PC-9 (cell line): ENCODE data around the gene TMEM128. TPM values are rescaled to one million over a fixed set of nuclear protein-coding genes. Genes with fewer than 3 reads are reported as not detected.
A peak's percentile ranks its signal among the peaks of the same experiment; 100 is the strongest.
"Not testable (repeated sequence)": the region's sequence is repeated elsewhere in the genome, so short reads cannot be mapped to it uniquely, and the experiment has no call there.

Experiments used
- BruUV-seq: library from RNA; stranded (reverse); fragments of 400-500 nt; replicated peaks from 2 replicates; lab custom pipeline; 2021; lab: Mats Ljungman, UMichigan
- CTCF ChIA-PET: fragments of 300-600 bp; sonication (Branson Sonifier 250); formaldehyde crosslinking; loops from one replicate; lab custom pipeline; 2022; ENCODE audit warnings: antibody characterized with exemption; lab: Charles Lee
- POLR2A ChIA-PET: fragments of 300-600 bp; sonication (Branson Sonifier 250); formaldehyde crosslinking; loops from one replicate; lab custom pipeline; 2022; ENCODE audit warnings: antibody characterized with exemption; ENCODE audit not compliant: unreplicated experiment; lab: Charles Lee
- DNase-seq, 2 experiments: peaks; one replicate each; pipeline versions ENCODE4 v3.0.0 to v3.0.0-alpha.2; 2015 to 2022; ENCODE audit warnings: mixed read lengths in 1 of 2
- H2AFZ ChIP-seq: fragments of 200-600 bp; sonication (generic); 2 replicates; pipeline ENCODE4 v1.8.1; 2017; ENCODE audit warnings: antibody characterized with exemption
- H3F3A ChIP-seq: fragments of 200-600 bp; sonication (generic); 2 replicates; pipeline ENCODE4 v1.8.1; 2017; ENCODE audit warnings: antibody characterized with exemption, mild to moderate bottlenecking, low read depth; ENCODE audit not compliant: insufficient read depth
- H3K27ac ChIP-seq: fragments of 200-600 bp; sonication (generic); 2 replicates; pipeline ENCODE4 v1.6.1; 2016; ENCODE audit warnings: mixed run types
- H3K27me3 ChIP-seq: fragments of 200-600 bp; sonication (generic); 2 replicates; pipeline ENCODE4 v1.6.1; 2016; ENCODE audit warnings: low read depth, mixed run types; ENCODE audit not compliant: insufficient read depth
- H3K36me3 ChIP-seq: fragments of 200-600 bp; sonication (generic); 2 replicates; pipeline ENCODE4 v1.6.1; 2016; ENCODE audit warnings: low read depth, mixed run types
- H3K4me1 ChIP-seq: fragments of 200-600 bp; sonication (generic); replicated peaks from 2 replicates; pipeline ENCODE4 v1.6.1; 2016; ENCODE audit warnings: mixed run types; ENCODE audit not compliant: insufficient read depth
- H3K4me2 ChIP-seq: fragments of 200-600 bp; sonication (generic); 2 replicates; pipeline ENCODE4 v1.6.1; 2017; ENCODE audit warnings: mixed run types
- H3K4me3 ChIP-seq: fragments of 200-600 bp; sonication (generic); 2 replicates; pipeline ENCODE4 v1.6.1; 2016; ENCODE audit warnings: mixed run types
- H3K79me2 ChIP-seq: fragments of 200-600 bp; sonication (generic); 2 replicates; pipeline ENCODE4 v1.6.1; 2017; ENCODE audit warnings: low read depth, mixed run types
- H3K9me2 ChIP-seq: fragments of 200-600 bp; sonication (generic); 2 replicates; pipeline ENCODE4 v1.8.1; 2017; ENCODE audit warnings: mild to moderate bottlenecking; ENCODE audit not compliant: insufficient read depth
- H3K9me3 ChIP-seq: fragments of 200-600 bp; sonication (generic); 2 replicates; pipeline ENCODE4 v1.8.1; 2016; ENCODE audit warnings: low read depth; ENCODE audit not compliant: insufficient read depth
- H4K20me1 ChIP-seq: fragments of 200-600 bp; sonication (generic); 2 replicates; pipeline ENCODE4 v1.8.1; 2017; ENCODE audit not compliant: insufficient read depth
- CTCF ChIP-seq: fragments of 200-600 bp; sonication (generic); conservative IDR thresholded peaks from 2 replicates; pipeline ENCODE4 v1.6.1; 2017; ENCODE audit warnings: mixed run types, antibody characterized with exemption, mild to moderate bottlenecking, moderate library complexity
- EZH2 ChIP-seq: fragments of 200-600 bp; sonication (generic); IDR thresholded peaks from 2 replicates; pipeline ENCODE4 v1.8.0; 2017; ENCODE audit warnings: antibody characterized with exemption, low read depth
- intact Hi-C: fragments of 100-400 bp; cut with micrococcal nuclease; formaldehyde crosslinking; loops from one replicate; pipeline ENCODE4 v1.10.0; 2022; ENCODE audit not compliant: unreplicated experiment
- total RNA-seq: library from RNA; stranded (reverse); gene quantifications from 2 replicates; pipeline ENCODE4 v1.2.3, GENCODE V29; 2021

Gene TMEM128
- total RNA-seq, 1 experiment from 2014 or later, result 18.1 TPM

DNA sequence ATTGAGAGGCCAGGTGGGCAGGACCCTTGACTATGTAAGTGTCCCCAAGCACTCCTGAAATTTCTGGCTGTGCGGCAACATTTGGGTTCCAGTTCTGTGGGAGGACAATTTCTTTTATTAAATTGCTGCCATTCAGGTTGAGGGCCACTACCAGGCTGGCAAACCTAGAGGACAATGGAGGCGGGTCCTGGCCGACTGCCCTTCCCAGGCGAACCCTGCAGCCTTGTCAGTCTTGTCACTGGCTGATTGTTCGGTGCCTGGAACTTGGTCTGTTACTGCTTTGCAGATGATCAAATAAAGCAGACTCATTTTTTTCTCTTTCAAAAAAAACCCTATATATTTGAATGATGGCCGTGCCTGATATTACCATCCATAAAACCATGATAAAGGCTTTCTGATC, 6.6 kb upstream of the TMEM128 start:
- H3K9me2 ChIP-seq, result no peaks in the 10 kb centered on the region
- no peaks in the 10 kb centered on the region for H4K20me1 ChIP-seq
- H3K4me2 ChIP-seq, result no peak overlapping the region
- CTCF ChIA-PET, result no interaction called here
- no peak overlapping the region for H2AFZ ChIP-seq
- peaks cover 13% of the 10 kb centered on the region; the same call in 1 of the 2 replicates for H3K27me3 ChIP-seq
- peaks cover 6% of the 10 kb centered on the region for H3K4me1 ChIP-seq
- peaks cover 1% of the 10 kb centered on the region; the same call in 1 of the 2 replicates for H3F3A ChIP-seq
- no peaks in the 10 kb centered on the region for H3K36me3 ChIP-seq
- no peak overlapping the region for H3K4me3 ChIP-seq
- H3K9me3 ChIP-seq, result no peaks in the 10 kb centered on the region
- no TSS peak for BruUV-seq
- no peak overlapping the region for H3K27ac ChIP-seq
- no peak for TF ChIP-seq CTCF
- no peak for TF ChIP-seq EZH2
- POLR2A ChIA-PET, result no interaction called here
- DNase-seq, result no peak
- intact Hi-C loops, result no loop called here
- H3K79me2 ChIP-seq, result no peaks in the 10 kb centered on the region

DNA sequence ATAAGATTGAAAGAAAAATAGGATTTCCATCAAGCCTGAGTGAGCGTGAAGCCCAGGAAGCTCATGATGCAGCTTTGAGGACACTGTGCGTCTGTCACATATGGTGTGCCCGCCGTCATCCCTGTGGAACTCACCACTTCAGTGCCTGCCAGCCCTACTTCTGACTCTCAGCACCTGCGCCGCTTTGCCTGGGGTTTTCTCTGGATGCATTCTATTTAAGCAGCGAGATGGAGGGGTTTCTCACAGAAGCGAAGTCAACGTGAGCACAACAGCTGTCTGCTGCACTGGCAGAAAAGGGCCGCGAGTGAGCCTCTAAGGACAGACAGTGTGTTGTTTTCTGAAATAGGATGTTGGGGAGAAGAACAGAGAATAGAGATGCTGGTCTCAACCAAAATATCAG, 6.2 kb upstream of the TMEM128 start:
- Histone ChIP-seq H3F3A (no peaks in the 10 kb centered on the region), H3K36me3 (no peaks in the 10 kb centered on the region), H2AFZ (no peak overlapping the region), H3K9me3 (no peaks in the 10 kb centered on the region), H3K4me3 (no peak overlapping the region), H3K27ac (no peak overlapping the region), H3K9me2 (no peaks in the 10 kb centered on the region), H3K27me3 (peaks cover 13% of the 10 kb centered on the region; the same call in 1 of the 2 replicates), H4K20me1 (no peaks in the 10 kb centered on the region), H3K4me2 (no peak overlapping the region), H3K4me1 (peaks cover 3% of the 10 kb centered on the region), H3K79me2 (no peaks in the 10 kb centered on the region)
- ChIA-PET POLR2A (no interaction called here), CTCF (no interaction called here)
- DNase-seq, result no peak
- intact Hi-C loops, result no loop called here
- TF ChIP-seq EZH2 (no peak), CTCF (no peak)
- BruUV-seq, result no TSS peak

GRCh38 chr4:4249866-4250265, 1.8 kb upstream of the TMEM128 start:
- Histone ChIP-seq H2AFZ (no peak overlapping the region), H3K27ac (no peak overlapping the region), H3K79me2 (peaks cover 9% of the 10 kb centered on the region), H4K20me1 (no peaks in the 10 kb centered on the region), H3K4me2 (no peak overlapping the region), H3K9me2 (no peaks in the 10 kb centered on the region), H3K27me3 (0 out of 2 replicates have a peak, but pooled peaks cover 4% of the 10 kb centered on the region), H3K36me3 (no peaks in the 10 kb centered on the region), H3K9me3 (no peaks in the 10 kb centered on the region), H3K4me1 (0 out of 2 replicates have a peak, but pooled peaks cover 12% of the 10 kb centered on the region), H3K4me3 (no peak overlapping the region), H3F3A (no peaks in the 10 kb centered on the region)
- POLR2A ChIA-PET, result no interaction called here
- no peak for DNase-seq
- TF ChIP-seq EZH2 (no peak), CTCF (no peak)
- CTCF ChIA-PET, result no interaction called here
- BruUV-seq, result no TSS peak
- intact Hi-C loops, result loop anchor here (2.0 kb wide), 1 partner anchor 41 kb away; the partner anchor contains the start of genes LYAR and ZBTB49

DNA sequence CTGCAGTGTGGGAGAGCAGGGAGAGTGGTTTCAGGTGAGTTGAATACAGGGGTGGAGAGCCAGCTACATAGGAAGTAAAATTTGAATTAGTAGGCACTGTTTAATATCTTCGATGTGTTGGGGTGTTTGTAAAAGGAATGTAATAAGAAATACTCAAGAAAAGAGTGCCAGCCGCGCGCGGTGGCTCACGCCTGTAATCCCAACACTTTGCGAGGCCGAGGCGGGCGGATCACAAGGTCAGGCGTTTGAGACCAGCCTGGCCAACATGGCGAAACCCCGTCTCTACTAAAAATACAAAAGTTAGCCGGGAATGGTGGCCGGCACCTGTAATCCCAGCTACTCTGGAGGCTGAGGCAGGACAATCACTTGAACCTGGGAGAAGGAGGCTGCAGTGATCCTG, 1.3 kb upstream of the TMEM128 start:
- H3K9me2 ChIP-seq, H2AFZ ChIP-seq, H3K36me3 ChIP-seq, H3K9me3 ChIP-seq, CTCF ChIA-PET, H3K79me2 ChIP-seq, H3F3A ChIP-seq, H3K27me3 ChIP-seq, H4K20me1 ChIP-seq, H3K27ac ChIP-seq, DNase-seq, BruUV-seq: not testable (repeated sequence)
- Histone ChIP-seq H3K4me1 (0 out of 2 replicates have a peak, but pooled peaks cover 12% of the 10 kb centered on the region), H3K4me2 (peak overlapping the region; percentile 93), H3K4me3 (peak overlapping the region; percentile 90; the same call in 1 of the 2 replicates)
- intact Hi-C loops, result loop anchor here (2.0 kb wide), 1 partner anchor 41 kb away; the partner anchor contains the start of genes LYAR and ZBTB49
- POLR2A ChIA-PET, result interaction anchor here (0.8 kb wide), 1 partner anchor 10 kb away, joined by 4 read pairs; no protein-coding TSS in a partner anchor
